Measurements from ENCODE around the gene NDST1.

NDST1 gene

DNA sequence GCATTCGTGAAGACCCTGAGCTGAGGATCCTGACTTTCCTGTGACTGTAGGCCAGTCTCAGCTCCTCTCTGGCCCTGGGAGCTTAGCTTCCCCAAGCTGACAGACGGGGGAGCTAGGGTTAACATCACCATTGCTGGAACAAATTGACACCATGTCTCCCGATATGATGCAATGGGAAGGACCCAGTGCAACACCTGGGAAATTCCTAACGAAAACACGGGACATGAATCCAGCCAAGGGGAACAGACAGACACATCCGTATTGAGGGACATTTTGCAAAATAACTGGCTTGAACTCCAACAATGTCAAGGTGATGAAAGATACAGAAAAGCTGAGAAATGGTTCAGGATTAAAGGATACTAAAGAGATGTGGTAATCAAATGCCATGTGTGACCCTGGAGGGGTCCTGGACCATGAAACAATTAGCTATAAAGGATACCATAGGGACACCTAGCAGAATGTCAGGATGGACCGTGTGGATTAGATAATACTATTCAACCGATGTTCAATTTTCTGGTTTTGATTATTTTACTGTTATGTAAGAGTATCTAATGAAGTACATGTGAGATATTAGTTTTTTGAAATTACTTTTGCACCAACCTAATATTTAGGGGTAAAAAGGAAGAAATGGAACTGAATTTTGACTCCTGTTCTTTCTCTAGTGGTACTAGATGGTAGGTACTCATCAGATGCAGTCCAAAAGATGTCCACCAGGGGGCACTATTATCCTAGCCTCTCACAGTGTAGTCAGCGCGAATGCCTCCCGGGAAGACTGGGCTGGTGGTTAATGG is 52.7 kb downstream of the NDST1 start:
- TF ChIP-seq, protein P1, sequence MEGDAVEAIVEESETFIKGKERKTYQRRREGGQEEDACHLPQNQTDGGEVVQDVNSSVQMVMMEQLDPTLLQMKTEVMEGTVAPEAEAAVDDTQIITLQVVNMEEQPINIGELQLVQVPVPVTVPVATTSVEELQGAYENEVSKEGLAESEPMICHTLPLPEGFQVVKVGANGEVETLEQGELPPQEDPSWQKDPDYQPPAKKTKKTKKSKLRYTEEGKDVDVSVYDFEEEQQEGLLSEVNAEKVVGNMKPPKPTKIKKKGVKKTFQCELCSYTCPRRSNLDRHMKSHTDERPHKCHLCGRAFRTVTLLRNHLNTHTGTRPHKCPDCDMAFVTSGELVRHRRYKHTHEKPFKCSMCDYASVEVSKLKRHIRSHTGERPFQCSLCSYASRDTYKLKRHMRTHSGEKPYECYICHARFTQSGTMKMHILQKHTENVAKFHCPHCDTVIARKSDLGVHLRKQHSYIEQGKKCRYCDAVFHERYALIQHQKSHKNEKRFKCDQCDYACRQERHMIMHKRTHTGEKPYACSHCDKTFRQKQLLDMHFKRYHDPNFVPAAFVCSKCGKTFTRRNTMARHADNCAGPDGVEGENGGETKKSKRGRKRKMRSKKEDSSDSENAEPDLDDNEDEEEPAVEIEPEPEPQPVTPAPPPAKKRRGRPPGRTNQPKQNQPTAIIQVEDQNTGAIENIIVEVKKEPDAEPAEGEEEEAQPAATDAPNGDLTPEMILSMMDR (IDR thresholded peaks at IDR 0.05; ENCODE audit: extremely low read depth, missing control alignments) = peak; percentile 70
- peak; percentile 84 for DNase-seq (ENCODE audit: low spot score)

DNA sequence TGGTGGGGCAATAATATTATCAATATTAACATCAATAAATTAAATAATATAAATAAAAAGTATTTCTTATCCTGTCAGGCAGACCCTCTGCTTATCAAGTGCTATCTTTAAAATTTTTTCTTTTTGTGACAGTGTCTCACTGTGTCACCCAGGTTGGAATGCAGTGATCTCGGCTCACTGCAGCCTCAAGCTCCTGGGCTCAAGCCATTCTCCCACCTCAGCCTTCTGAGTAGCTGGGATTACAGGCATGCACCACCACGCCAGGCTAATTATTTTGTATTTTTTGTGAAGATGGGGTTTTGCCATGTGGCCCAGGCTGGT is 53.2 kb downstream of the NDST1 start:
- no peak for DNase-seq (ENCODE audit: low spot score)
- TF ChIP-seq, protein P1 (IDR thresholded peaks at IDR 0.05; ENCODE audit: extremely low read depth, missing control alignments) = no peak

DNA sequence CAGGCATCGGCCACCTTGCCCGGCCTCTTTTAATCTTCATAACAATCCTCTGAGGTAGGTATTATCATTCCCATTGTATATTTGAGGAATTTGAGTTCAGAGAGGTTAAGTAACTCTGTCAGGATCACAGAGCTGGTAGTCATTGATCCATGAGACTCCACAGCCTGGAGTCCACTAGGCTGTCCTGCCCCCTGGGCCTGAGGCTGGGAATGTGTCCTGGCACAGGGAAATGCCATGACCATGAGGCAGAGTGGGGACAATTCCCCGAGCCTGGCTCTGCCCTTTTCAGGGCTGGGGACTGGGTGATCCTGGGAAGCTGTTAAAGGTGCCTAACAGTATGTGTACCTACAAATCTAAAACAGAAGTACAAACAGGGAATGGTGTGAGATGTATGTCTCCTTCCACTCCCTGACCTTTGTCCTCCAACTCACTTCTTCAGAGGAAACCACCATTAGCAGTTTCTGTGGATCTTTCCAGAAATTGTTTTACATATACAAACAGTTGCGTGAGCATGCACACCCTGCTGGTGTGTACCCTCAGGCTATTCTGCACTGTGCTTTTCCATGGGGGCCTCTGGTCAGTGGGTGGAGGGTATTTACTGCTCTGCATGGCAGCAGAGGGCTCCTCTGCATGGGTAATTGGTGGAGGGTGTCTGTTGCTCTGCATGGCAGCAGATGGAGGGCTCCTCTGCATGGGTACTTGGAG is 53.8 kb downstream of the NDST1 start:
- TF ChIP-seq, protein P1 (IDR thresholded peaks at IDR 0.05; ENCODE audit: extremely low read depth, missing control alignments) = no peak
- DNase-seq (ENCODE audit: low spot score) = no peak

DNA sequence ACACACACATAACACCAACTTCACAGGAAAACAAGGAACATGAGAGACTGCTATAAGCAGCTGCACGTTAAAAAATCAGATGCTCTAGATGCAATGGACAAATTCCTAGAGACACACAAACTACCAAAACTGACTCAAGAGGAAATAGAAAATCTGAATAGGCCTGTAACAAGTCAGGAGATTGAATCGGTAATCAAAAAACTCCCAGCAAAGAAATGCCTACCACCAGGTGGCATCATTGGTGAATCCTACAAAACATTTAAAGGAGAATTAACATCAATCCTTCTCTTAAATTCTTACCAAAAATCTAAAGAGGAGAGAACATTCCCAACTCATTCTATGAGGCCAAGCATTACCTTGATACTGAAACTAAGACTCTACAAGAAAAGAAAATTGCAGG is 54.9 kb downstream of the NDST1 start:
- DNase-seq (ENCODE audit: low spot score) = no peak
- TF ChIP-seq, protein P1 (IDR thresholded peaks at IDR 0.05; ENCODE audit: extremely low read depth, missing control alignments) = peak; percentile 3

DNA sequence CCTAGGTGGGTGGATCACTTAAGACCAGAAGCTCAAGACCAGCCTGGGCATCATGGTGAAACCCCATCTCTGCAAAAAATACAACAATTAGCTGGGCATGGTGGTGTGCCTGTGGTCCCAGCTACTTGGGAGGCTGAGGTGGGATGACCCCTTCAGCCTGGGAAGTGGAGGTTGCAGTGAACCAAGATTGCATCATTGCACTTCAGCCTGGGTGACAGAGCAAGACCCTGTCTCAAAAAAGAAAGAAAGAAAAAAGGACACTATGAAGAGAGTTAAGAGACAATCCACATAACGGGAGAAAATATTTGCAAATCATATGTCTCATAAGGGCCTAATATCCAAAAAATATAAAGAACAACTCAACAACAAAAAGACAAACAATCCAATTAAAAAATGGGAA is 57.9 kb downstream of the NDST1 start:
- DNase-seq (ENCODE audit: low spot score) = no peak
- TF ChIP-seq, protein P1 (IDR thresholded peaks at IDR 0.05; ENCODE audit: extremely low read depth, missing control alignments) = no peak

DNA sequence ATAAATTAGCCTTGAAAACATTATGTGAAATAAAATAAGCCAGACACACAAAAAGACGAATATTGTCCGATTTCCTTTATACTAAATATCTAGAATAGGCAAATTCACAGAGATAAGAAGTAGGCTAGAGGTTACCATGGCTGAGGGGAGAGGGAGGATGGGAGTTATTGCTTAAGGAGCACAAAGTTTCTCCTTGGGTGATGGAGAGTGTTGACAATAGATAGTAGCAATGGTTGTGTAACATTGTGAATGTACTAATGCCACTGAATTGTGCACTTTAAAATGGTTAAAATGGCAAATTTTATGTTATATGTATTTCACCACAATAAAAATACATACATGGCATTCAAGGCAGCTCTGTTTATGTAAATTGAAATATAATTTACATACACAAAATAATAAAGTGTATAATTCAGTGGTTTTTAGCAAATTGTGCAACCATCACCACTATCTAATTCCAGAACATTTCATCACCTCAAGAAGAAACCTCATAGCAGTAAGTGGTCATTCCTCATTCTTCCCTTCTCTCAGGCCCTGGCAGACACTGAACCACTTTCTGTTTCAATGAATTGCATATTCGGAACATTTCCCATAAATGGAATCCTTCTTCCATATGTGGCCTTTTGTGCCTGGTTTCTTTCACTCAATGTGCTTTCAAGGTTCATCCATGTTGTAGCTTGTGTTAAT is 59.2 kb downstream of the NDST1 start:
- TF ChIP-seq, protein P1 (IDR thresholded peaks at IDR 0.05; ENCODE audit: extremely low read depth, missing control alignments) = no peak
- no peak for DNase-seq (ENCODE audit: low spot score)

DNA sequence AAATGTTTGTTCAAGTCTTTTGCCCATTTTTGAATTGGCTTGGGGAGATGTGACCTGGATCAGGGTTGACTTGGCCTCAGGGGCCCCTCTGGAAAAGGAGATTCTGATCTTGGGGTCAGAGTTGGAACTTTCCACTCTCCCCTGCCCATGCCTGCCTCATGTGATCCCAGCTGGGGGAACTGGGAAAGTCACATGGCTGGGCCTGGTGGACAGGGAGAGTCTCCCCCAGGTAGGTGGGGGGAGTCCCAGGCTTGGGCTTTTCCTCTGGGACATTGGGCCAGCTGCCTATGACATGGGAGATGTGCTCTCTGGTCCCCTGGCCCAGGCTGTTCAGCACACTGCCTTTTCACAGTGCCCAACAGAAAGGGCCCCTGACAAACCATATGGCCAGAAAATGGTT is 60.7 kb downstream of the NDST1 start:
- TF ChIP-seq, protein P1 (IDR thresholded peaks at IDR 0.05; ENCODE audit: extremely low read depth, missing control alignments) = no peak
- no peak for DNase-seq (ENCODE audit: low spot score)
